Kidney epithelial cell (primary cell): ENCODE results near the gene PLPPR4. TPM values are rescaled to one million over a fixed set of nuclear protein-coding genes. Genes with fewer than 3 reads are reported as not detected.

Experiments
- DNase-seq: peaks from one replicate; pipeline ENCODE4 v3.0.0-alpha.2; 2010; ENCODE audit warnings: low read depth
- H3K27me3 ChIP-seq: 2 replicates; pipeline ENCODE4 v1.6.0; 2011; ENCODE audit warnings: low read length; ENCODE audit not compliant: control insufficient read depth, insufficient read depth
- H3K36me3 ChIP-seq: 2 replicates; pipeline ENCODE4 v1.5.1; 2011; ENCODE audit warnings: low read length; ENCODE audit not compliant: control insufficient read depth, insufficient read depth
- H3K4me3 ChIP-seq: 2 replicates; pipeline ENCODE4 v1.5.1; 2011; ENCODE audit warnings: low read depth, mild to moderate bottlenecking, control low read depth, low read length
- CTCF ChIP-seq: IDR thresholded peaks from 2 replicates; pipeline ENCODE4 v1.5.1; 2011; ENCODE audit warnings: mild to moderate bottlenecking, moderate library complexity, low read length, control low read depth, inconsistent platforms; ENCODE audit not compliant: insufficient read depth, poor library complexity, severe bottlenecking
- total RNA-seq: library from RNA; depleted of rRNA; stranded (reverse); fragments of >200 nt; gene quantifications from 2 replicates; pipeline ENCODE4 v1.2.3, GENCODE V29; 2015

Gene PLPPR4
- total RNA-seq = under 0.01 TPM in 1 of 2 replicates, not detected in the other

DNA sequence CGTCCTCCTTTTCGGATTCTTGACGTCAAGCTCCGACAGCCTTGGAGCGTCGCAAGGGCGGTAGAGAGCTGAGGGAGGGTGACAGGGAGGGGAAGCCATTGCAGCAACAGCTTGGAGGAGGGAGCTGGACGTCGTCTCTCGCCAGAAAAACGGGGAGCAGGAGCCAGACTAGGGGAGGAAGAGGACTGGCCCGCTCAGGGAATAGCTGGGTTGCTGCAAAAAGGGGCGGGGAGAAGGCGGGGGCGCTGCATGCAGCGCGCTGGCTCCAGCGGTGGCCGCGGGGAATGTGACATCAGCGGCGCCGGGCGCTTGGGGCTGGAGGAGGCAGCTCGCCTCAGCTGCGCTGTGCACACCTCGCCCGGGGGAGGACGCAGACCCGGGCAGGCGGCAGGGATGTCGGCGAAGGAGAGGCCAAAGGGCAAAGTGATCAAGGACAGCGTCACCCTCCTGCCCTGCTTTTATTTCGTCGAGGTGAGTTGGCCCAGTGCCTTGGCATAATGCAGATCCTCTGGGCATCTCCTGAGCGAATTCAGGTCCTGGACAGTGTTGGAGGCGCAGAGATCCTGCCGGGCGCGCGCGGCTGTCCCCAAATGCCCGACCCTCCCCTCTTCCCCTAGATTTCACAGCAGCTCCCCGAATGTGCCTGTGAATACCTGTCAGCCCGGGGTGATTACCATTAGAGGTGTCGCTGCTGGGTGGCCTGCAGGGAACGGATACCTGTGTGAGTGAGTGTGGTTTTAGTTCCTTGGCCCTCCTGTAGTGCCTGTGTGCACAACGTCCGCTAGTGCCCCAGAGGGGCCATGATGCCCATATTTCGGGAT is at the start of gene PLPPR4:
Gene PLPPR4 (plus strand): TSS at position 292 of the 821 bp plus-strand sequence. CDS start 102 bp downstream, at position 394.
- Histone ChIP-seq H3K4me3 (peak within 1 kb of the TSS; percentile 35), H3K36me3 (no peaks in the 10 kb centered on the region), H3K27me3 (peaks cover 12% of the 10 kb centered on the region)
- no peak for DNase-seq
- TF ChIP-seq CTCF = no peak

DNA sequence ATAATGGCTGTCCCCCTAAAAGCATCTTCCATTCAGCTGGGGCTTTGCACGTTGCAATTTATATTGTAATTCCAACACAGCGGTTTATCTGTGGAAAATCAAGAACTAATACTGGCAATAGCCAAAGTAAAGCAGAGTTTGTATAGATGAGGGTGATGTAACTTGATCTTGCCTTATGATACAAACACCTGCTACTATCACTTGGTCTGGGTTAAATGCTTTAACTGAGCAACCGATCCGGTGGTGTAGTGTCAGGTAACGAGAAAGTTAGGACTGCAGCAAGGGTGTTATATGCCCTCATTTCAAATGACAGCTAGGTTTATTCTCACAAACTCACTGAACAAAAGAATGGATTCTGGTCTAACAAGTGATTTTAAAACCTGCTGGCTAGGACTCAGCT is 47.3 kb upstream of the PLPPR4 start:
- DNase-seq = no peak
- TF ChIP-seq CTCF = no peak
- Histone ChIP-seq H3K27me3 (no peaks in the 10 kb centered on the region), H3K36me3 (no peaks in the 10 kb centered on the region), H3K4me3 (no peak overlapping the region)

GRCh38 chr1:99217599-99217998 is 46.7 kb upstream of the PLPPR4 start:
- H3K36me3 ChIP-seq = no peaks in the 10 kb centered on the region
- DNase-seq = no peak
- no peak for TF ChIP-seq CTCF
- no peak overlapping the region for H3K4me3 ChIP-seq
- H3K27me3 ChIP-seq = no peaks in the 10 kb centered on the region

DNA sequence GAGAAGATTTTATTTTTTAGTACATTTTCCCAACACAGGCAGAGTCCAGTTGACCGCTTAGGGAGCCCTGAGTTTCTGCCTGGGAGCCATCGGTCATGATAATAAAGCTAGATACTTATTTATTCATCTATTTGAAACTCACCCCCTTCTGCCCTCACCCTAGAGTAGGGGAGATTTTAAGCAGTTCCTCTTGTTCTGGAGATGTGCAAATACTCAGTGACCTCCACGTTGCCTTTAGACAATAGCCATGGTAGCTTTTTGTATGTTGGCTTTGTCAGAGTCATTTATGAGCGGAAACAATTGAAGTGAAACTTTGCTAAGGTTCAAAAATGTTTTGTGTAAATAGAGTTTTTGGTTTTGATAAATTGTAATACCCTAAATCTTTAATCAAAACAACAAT is 45.7 kb upstream of the PLPPR4 start:
- Histone ChIP-seq H3K36me3 (no peaks in the 10 kb centered on the region), H3K27me3 (no peaks in the 10 kb centered on the region), H3K4me3 (no peak overlapping the region)
- DNase-seq = no peak
- no peak for TF ChIP-seq CTCF

- H3K36me3 ChIP-seq = no peaks in the 10 kb centered on the region
- H3K27me3 ChIP-seq = no peaks in the 10 kb centered on the region
- TF ChIP-seq CTCF = no peak
- no peak overlapping the region for H3K4me3 ChIP-seq
- no peak for DNase-seq
These were observed 45.3 kb upstream of the PLPPR4 start for GRCh38 chr1:99218999-99219398.
